ENCODE results near the gene RAP2A.

DNA sequence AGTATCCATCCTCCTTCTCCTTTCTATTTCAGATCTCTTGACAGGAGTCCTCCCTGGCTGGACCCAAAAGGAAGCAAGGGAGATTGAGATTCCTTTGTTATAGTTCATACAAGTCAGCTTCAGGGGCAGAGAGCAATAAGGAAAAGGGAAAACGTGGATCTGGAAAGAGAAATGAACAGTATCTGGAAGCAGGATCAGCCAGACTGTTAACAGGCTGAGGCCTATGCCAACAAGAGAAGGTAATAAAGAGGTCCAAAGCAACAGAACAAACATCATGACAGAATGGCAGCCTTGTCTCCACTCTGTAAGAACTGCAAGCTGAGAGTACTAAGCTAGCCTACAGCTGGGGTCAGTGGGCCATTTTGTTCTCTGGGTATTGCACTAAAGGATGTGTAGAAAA is 64.5 kb downstream of the RAP2A start:
- TF ChIP-seq EZH2 (IDR thresholded peaks at IDR 0.05; ENCODE audit: low read length, unreplicated experiment): no peak
- TF ChIP-seq, protein P1, sequence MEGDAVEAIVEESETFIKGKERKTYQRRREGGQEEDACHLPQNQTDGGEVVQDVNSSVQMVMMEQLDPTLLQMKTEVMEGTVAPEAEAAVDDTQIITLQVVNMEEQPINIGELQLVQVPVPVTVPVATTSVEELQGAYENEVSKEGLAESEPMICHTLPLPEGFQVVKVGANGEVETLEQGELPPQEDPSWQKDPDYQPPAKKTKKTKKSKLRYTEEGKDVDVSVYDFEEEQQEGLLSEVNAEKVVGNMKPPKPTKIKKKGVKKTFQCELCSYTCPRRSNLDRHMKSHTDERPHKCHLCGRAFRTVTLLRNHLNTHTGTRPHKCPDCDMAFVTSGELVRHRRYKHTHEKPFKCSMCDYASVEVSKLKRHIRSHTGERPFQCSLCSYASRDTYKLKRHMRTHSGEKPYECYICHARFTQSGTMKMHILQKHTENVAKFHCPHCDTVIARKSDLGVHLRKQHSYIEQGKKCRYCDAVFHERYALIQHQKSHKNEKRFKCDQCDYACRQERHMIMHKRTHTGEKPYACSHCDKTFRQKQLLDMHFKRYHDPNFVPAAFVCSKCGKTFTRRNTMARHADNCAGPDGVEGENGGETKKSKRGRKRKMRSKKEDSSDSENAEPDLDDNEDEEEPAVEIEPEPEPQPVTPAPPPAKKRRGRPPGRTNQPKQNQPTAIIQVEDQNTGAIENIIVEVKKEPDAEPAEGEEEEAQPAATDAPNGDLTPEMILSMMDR (conservative IDR thresholded peaks at IDR 0.05; ENCODE audit: low read depth, low read length): no peak
